Testis (tissue), 2 donors: ENCODE data around the gene SPAAR.
"Not testable (repeated sequence)": the region's sequence is repeated elsewhere in the genome, so short reads cannot be mapped to it uniquely, and the experiment has no call there.

Experiments used
- POLR2A ChIP-seq: fragments of 450-650 bp; IDR thresholded peaks from one replicate; pipeline ENCODE4 v1.6.1; 2017; ENCODE audit warnings: antibody characterized with exemption, mild to moderate bottlenecking, moderate library complexity
- TF ChIP-seq, protein P1 (sequence below), 3 experiments: fragments of 450-650 bp in 2 of 3; fragments of 200-600 bp in 1 of 3; sonication (generic) in 1 of 3; IDR thresholded peaks; one replicate each; pipeline ENCODE4 v1.5.1; 2016 to 2019; ENCODE audit warnings: antibody characterized with exemption in 3 of 3, mild to moderate bottlenecking in 2 of 3, moderate library complexity in 1 of 3

DNA sequence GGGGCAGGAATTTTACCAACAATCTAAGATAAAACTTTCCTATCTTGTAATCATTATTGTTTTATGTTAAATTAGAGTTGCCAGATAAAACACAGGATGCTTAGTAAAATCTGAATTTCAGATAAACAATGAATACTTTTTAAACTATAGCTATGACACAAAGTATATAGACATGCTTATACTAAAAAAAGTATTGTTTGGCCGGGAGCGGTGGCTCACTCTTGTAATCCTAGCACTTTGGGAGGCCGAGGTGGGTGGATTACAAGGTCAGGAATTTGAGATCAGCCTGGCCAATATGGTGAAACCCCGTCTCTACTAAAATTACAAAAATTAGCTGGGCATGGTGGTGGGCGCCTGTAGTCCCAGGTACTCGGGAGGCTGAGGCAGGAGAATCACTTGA lies 24.8 kb downstream of the SPAAR start:
- not testable (repeated sequence) for TF ChIP-seq POLR2A
- TF ChIP-seq, protein P1, sequence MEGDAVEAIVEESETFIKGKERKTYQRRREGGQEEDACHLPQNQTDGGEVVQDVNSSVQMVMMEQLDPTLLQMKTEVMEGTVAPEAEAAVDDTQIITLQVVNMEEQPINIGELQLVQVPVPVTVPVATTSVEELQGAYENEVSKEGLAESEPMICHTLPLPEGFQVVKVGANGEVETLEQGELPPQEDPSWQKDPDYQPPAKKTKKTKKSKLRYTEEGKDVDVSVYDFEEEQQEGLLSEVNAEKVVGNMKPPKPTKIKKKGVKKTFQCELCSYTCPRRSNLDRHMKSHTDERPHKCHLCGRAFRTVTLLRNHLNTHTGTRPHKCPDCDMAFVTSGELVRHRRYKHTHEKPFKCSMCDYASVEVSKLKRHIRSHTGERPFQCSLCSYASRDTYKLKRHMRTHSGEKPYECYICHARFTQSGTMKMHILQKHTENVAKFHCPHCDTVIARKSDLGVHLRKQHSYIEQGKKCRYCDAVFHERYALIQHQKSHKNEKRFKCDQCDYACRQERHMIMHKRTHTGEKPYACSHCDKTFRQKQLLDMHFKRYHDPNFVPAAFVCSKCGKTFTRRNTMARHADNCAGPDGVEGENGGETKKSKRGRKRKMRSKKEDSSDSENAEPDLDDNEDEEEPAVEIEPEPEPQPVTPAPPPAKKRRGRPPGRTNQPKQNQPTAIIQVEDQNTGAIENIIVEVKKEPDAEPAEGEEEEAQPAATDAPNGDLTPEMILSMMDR (IDR thresholded peaks at IDR 0.05), result not testable (repeated sequence)
